Hypothalamus (tissue), 51 donors: ENCODE results near the gene CCDC138.
A peak's percentile ranks its signal among the peaks of the same experiment; 100 is the strongest.

Experiments
- DNase-seq, 51 donors: peaks; one replicate each; lab custom pipeline; 2025; lab: John Stamatoyannopoulos, UW

Gene CCDC138

GRCh38 chr2:108918156-108918874 is 131.7 kb downstream of the CCDC138 start:
- DNase-seq: no peak

DNA sequence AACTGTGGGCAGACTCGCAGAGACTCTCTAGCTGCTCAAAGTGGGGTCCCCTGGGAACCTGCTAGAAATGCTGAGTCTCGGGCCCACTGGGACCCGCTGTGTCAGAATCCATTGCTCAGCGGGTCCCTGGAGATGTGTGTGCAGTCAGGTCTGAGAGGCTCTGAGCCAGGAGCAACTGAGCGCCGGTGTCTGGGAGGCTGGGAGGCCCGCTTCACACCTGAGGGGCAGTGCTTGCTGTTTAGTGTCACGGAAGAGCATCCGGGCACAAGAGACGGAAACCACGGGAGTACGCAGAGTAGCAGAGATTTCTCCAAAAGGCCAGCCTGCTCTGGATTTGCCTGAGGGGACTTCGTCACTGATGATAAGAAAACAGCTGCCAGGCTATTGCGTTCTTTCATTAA is 132.4 kb downstream of the CCDC138 start:
- no peak for DNase-seq

DNA sequence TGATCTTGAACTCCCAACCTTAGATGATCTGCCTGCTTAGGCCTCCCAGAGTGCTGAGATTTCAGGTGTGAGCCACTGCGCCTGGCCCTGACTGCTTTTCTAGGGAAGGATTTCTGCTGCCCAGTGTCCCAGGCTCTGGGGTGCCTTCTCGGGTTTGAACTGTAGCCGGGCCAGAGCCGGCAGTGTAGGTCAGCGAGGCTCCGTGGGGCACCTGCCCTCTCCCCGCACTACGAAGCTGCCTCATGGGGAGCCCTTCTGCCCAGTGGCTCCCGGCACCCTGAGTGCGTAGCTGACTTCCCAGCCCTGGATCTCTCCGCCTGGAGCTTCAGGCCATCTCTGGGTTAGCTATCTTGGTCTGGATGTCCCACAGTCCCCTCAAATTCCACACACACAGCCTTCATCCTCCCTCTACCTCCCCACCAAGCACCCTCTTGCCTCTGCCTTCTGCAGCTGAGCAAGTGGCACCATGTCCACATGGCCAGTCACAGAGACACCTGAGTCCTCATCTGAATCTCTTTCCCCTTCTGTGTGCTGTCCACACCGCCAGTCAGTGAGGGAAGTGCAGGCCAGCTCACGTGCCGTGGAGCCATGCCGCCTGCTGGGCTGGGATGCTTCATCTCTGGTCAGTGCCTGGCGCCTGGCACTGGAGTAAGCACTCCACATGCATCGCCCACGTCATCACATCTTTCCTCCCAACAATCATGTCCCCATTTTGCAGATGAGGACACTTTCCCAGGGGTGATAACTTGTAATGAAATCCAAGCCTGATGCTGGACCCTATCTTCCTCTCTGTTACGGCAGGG is 133.2 kb downstream of the CCDC138 start:
- DNase-seq: no peak

GRCh38 chr2:108920686-108921085 is 134.1 kb downstream of the CCDC138 start:
- no peak for DNase-seq

GRCh38 chr2:108921096-108922030 is 134.8 kb downstream of the CCDC138 start:
- no peak for DNase-seq

DNA sequence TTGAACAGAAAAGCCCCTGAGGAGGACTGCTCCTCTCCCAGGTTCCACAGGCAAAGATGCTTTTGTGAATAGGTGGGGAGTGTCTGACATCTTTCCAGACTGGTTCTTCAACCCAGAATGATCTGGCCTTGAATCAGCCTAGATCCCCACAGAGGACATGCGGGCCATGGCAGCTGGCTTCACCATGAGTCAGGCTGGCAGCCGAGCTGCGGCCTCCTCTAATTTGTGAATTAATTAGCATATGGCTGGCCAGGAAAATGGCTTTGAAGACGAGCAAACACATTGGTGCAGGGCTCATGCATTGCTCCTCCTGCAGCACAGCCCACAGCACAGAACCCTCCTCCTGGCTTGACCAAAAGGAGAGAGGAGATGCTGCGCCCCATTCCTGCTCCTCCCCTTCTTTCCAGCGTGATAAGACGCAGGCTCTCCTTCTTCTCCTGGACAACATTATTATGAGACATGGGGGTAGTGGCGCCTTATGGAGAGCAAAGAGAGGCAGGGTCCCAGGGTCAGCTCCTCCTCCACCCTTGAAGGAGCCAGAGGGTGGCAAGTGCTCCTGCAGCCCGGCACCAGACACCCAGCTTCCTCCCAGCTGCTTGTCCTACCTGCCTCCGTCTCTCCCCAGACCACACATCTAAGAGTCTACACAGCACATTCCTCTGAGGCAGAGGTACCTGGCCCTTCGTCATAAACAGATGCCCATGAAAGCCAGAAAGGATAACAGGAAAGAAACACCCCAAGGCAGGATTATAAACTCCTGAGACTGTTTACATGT is 135.8 kb downstream of the CCDC138 start:
- peak in 1 of 51 donors; percentile 16 for DNase-seq

DNA sequence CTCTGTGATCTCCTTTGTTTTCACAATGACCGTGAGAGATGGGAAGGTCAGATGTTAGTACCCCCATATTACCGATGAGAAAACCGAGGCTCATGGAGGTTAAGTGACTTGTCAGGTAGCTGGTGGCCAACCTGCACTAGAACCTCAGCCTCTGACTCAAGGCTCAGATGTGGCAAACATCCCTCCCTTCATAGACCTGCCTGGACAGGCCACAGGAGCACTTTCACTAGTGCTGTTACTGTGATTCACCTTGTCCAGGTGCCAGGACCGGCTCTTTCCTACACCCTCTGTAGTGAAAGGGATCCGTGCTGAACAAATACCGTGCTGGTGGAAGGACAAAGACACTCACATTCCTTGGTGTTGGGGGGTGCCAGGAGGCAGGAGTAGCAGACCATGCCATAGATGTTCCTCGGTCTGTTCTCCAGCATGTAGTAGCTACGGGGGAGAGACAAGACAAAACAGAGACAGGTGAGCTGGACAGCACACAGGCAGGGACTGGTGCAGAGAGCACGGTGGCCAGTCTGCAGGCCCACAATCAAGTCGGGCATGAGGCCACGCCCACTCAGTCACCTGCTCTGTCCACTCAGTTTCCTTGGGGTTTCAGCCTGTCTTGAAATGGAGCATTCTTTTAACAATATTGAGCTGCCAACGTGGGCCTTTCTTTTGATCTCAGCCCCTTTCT is 136.6 kb downstream of the CCDC138 start:
- DNase-seq: no peak

- DNase-seq: no peak
Observed at GRCh38 chr2:108923736-108924579, 137.4 kb downstream of the CCDC138 start.

DNA sequence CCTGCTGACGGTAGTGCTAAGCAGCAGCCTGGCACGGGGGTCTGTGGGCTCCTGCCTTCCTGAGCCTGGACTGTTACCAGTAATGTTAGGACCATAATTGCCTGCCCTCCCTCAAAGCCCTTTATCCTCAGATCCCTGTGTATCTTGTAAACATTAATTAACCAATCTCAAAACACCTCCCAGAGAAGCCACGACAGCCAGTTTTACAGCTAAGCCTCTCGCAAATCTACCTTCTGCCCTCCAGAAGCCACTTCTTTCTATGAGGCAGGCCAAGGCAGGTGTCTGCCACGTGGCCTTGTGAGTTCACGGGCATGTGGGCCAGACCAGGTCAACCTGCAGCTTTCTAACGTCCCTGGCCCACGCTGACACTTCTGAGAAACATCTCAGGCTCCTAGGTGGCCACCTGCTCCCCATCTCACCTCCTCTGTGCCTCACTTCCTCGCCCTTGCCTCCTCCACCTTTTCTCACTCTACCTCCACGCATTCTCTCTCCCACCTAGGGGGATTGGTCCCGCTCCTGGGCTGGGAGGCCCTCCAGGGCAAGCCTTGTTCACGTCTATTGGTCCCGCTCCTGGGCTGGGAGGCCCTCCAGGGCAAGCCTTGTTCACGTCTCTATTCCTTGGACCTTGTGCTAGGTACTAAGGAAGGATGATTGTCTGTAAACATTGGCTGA is 138.1 kb downstream of the CCDC138 start:
- DNase-seq: no peak

DNA sequence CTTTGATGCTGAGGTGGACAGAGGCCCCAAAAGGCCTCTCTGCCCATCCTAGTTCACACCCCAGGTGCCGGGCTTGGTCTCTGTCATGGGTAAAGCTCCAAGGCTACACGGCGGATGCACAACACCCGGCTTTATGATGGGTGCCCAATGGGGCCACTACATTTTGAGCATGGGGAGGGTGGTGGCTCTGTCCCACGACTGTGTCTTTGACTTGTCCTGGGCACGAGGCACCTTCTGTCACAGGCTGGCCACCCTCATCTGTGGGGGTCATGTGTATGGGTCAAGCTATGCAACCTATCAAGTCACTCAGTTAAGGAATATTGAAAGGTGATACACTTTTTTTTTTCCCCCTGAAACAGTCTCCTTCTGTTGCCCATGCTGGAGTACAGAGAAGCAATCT is 138.7 kb downstream of the CCDC138 start:
- no peak for DNase-seq

- DNase-seq: no peak
Observed at GRCh38 chr2:108925735-108926134, 139.2 kb downstream of the CCDC138 start.
